ENCODE data around the gene MSI2. TPM values are rescaled to one million over a fixed set of nuclear protein-coding genes. Genes with fewer than 3 reads are reported as not detected.

Gene MSI2
- total and polyA plus RNA-seq, 9 of the 15 experiments (the other 6 are each of a cell fraction or from before 2014, with no cell fraction given): 4.6 to 61.8 (median 42.4) TPM

DNA sequence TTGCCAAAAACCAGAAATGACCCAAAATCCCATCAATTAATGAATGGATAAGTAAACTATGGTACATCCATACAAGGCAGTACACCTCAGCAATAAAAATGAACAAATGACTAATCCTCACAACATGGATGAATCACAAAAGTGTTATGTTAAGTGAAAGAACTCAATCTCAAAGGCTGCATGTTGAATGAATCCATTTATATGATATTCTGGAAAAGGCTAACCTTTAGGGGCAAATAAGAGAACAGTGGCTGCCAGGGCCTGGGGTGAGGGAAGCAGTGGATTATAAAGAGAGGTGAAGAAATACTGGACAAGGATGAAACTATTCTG, 46.1 kb upstream of the MSI2 start:
- no peak for FAIRE-seq
- ATAC-seq: no peak
- POLR2A ChIA-PET: no interaction called here

More for the DNA sequence above, 46.1 kb upstream of the MSI2 start:
- Histone ChIP-seq H4K20me1 (replicated peaks; ENCODE audit: control insufficient read depth, insufficient read depth, low read length) (no peaks in the 10 kb centered on the region), H2AFZ (ENCODE audit: low read depth, low read length) (no peak overlapping the region), H3K4me2 (ENCODE audit: insufficient read depth, low read length) (no peak overlapping the region), H3K9me1 (ENCODE audit: control insufficient read depth, insufficient read depth, low read length) (no peaks in the 10 kb centered on the region), H3K9ac (ENCODE audit: insufficient read depth in 1 of 2, low read depth in 2 of 2, low read length in 2 of 2) (no peak overlapping the region), H3K4me3 (no peak overlapping the region), H3K79me2 (ENCODE audit: control insufficient read depth, insufficient read depth, low read length) (no peaks in the 10 kb centered on the region), H3K27ac (ENCODE audit: extremely low read depth, low read depth, low read length) (no peak overlapping the region), H3K36me3 (ENCODE audit: control insufficient read depth, insufficient read depth, low read length) (no peaks in the 10 kb centered on the region), H3K9me3 (replicated peaks; ENCODE audit: control insufficient read depth, insufficient read depth, low read depth, low read length) (no peaks in the 10 kb centered on the region), H3K27me3 (ENCODE audit: control insufficient read depth in 2 of 2, insufficient read depth in 2 of 2, low read length in 2 of 2) (peaks cover 0 to 4% of the 10 kb centered on the region in 2 experiments; a peak in 2 of 5 replicates), H3K4me1 (replicated peaks in 1 of 2; ENCODE audit: control insufficient read depth in 2 of 2, insufficient read depth in 2 of 2, low read length in 2 of 2) (no peaks in the 10 kb centered on the region; a peak in 1 of 5 replicates)
- intact Hi-C loops (cut with micrococcal nuclease) (no loop called here), in situ Hi-C loops (cut with MboI) (no loop called here)
- no peak for DNase-seq (ENCODE audit: extremely low read depth in 1 of 4, low spot score in 3 of 4)
- TF ChIP-seq RBBP5 (IDR thresholded peaks at IDR 0.05; ENCODE audit: borderline replicate concordance, insufficient read depth, low read length, poor library complexity, severe bottlenecking) (no peak), POLR2A (conservative IDR thresholded peaks at IDR 0.05) (no peak), FOSL1 (tag; conservative IDR thresholded peaks at IDR 0.05) (no peak), IFI16 (CRISPR knock-in tag; IDR thresholded peaks at IDR 0.05) (no peak), LCOR (CRISPR knock-in tag; IDR thresholded peaks at IDR 0.05) (no peak), DDX20 (tag; IDR thresholded peaks at IDR 0.05; ENCODE audit: low read depth) (no peak), KLF1 (tag; IDR thresholded peaks at IDR 0.05) (no peak)
- TF ChIP-seq, protein P1, sequence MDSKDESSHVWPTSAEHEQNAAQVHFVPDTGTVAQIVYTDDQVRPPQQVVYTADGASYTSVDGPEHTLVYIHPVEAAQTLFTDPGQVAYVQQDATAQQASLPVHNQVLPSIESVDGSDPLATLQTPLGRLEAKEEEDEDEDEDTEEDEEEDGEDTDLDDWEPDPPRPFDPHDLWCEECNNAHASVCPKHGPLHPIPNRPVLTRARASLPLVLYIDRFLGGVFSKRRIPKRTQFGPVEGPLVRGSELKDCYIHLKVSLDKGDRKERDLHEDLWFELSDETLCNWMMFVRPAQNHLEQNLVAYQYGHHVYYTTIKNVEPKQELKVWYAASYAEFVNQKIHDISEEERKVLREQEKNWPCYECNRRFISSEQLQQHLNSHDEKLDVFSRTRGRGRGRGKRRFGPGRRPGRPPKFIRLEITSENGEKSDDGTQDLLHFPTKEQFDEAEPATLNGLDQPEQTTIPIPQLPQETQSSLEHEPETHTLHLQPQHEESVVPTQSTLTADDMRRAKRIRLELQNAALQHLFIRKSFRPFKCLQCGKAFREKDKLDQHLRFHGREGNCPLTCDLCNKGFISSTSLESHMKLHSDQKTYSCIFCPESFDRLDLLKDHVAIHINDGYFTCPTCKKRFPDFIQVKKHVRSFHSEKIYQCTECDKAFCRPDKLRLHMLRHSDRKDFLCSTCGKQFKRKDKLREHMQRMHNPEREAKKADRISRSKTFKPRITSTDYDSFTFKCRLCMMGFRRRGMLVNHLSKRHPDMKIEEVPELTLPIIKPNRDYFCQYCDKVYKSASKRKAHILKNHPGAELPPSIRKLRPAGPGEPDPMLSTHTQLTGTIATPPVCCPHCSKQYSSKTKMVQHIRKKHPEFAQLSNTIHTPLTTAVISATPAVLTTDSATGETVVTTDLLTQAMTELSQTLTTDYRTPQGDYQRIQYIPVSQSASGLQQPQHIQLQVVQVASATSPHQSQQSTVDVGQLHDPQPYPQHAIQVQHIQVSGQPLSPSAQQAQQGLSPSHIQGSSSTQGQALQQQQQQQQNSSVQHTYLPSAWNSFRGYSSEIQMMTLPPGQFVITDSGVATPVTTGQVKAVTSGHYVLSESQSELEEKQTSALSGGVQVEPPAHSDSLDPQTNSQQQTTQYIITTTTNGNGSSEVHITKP (IDR thresholded peaks at IDR 0.05; ENCODE audit: partially characterized antibody): no peak
- TF ChIP-seq, protein P2, sequence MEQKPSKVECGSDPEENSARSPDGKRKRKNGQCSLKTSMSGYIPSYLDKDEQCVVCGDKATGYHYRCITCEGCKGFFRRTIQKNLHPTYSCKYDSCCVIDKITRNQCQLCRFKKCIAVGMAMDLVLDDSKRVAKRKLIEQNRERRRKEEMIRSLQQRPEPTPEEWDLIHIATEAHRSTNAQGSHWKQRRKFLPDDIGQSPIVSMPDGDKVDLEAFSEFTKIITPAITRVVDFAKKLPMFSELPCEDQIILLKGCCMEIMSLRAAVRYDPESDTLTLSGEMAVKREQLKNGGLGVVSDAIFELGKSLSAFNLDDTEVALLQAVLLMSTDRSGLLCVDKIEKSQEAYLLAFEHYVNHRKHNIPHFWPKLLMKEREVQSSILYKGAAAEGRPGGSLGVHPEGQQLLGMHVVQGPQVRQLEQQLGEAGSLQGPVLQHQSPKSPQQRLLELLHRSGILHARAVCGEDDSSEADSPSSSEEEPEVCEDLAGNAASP (IDR thresholded peaks at IDR 0.05): no peak
- CTCF ChIA-PET (ENCODE audit: low intra/inter-chr PET ratio): no interaction called here
- BruUV-seq (replicated peaks): no TSS peak

Data from K562 (cell line).